Thoracic aorta (tissue), 2 donors: ENCODE results near the gene TNK1. TPM values are rescaled to one million over a fixed set of nuclear protein-coding genes. Genes with fewer than 3 reads are reported as not detected.

Experiments
- ATAC-seq: fragments of 150-250 bp; one replicate; pipeline ENCODE4 v1.8.0; 2017; ENCODE audit warnings: low read depth; ENCODE audit not compliant: insufficient number of reproducible peaks, low FRiP score
- DNase-seq: peaks from one replicate; pipeline ENCODE4 v3.0.0-alpha.2; 2020; ENCODE audit warnings: low spot score
- H3K27ac ChIP-seq, 2 donors: fragments of 200-600 bp; sonication (generic); 1 replicate in 1 of 2; 2 replicates in 1 of 2; pipeline ENCODE4 v1.5.1; 2016; ENCODE audit warnings: mild to moderate bottlenecking in 2 of 2, moderate library complexity in 2 of 2
- H3K27me3 ChIP-seq: fragments of 200-600 bp; sonication (generic); replicated peaks from 2 replicates; pipeline ENCODE4 v1.6.0; 2016; ENCODE audit warnings: mild to moderate bottlenecking; ENCODE audit not compliant: insufficient read depth
- H3K36me3 ChIP-seq: fragments of 200-600 bp; sonication (generic); one replicate; pipeline ENCODE4 v1.5.1; 2016
- H3K4me1 ChIP-seq, 2 donors: fragments of 200-600 bp; sonication (generic); 1 replicate in 1 of 2; 2 replicates in 1 of 2; pipeline versions ENCODE4 v1.5.1 to v1.6.0; 2016; ENCODE audit warnings: low read depth in 2 of 2, mild to moderate bottlenecking in 1 of 2; ENCODE audit not compliant: control insufficient read depth in 1 of 2
- H3K4me3 ChIP-seq: fragments of 200-600 bp; sonication (generic); 2 replicates; pipeline ENCODE4 v1.5.1; 2016; ENCODE audit warnings: mild to moderate bottlenecking
- H3K9me3 ChIP-seq: fragments of 200-600 bp; sonication (generic); 2 replicates; pipeline ENCODE4 v1.5.1; 2016
- total RNA-seq, 2 donors: library from RNA; depleted of rRNA; stranded (reverse); fragments of >200 nt; gene quantifications; one replicate each; pipeline versions ENCODE4 v1.1.0 to v1.2.3, GENCODE V29; 2016
- TF ChIP-seq, protein P1 (sequence below): fragments of 200-600 bp; sonication (generic); IDR thresholded peaks from one replicate; pipeline ENCODE4 v1.5.1; 2019; ENCODE audit warnings: antibody characterized with exemption

The TNK1 gene
- total RNA-seq, 2 donors from 2014 or later: 3.7 to 4.7 TPM

- peak overlapping the region; percentile 73 for H3K4me3 ChIP-seq
- H3K27ac ChIP-seq: no peak overlapping the region
Measured at GRCh38 chr17:7384489-7385081, 3.7 kb downstream of the TNK1 start.

GRCh38 chr17:7388856-7389255 is 8.0 kb downstream of the TNK1 start:
- H3K4me1 ChIP-seq: peaks cover 6 to 13% of the 10 kb centered on the region in 2 donors
- H3K4me3 ChIP-seq: no peak overlapping the region
- peaks cover 16% of the 10 kb centered on the region for H3K36me3 ChIP-seq
- H3K27ac ChIP-seq: no peak overlapping the region
- no peaks in the 10 kb centered on the region for H3K27me3 ChIP-seq
- TF ChIP-seq, protein P1, sequence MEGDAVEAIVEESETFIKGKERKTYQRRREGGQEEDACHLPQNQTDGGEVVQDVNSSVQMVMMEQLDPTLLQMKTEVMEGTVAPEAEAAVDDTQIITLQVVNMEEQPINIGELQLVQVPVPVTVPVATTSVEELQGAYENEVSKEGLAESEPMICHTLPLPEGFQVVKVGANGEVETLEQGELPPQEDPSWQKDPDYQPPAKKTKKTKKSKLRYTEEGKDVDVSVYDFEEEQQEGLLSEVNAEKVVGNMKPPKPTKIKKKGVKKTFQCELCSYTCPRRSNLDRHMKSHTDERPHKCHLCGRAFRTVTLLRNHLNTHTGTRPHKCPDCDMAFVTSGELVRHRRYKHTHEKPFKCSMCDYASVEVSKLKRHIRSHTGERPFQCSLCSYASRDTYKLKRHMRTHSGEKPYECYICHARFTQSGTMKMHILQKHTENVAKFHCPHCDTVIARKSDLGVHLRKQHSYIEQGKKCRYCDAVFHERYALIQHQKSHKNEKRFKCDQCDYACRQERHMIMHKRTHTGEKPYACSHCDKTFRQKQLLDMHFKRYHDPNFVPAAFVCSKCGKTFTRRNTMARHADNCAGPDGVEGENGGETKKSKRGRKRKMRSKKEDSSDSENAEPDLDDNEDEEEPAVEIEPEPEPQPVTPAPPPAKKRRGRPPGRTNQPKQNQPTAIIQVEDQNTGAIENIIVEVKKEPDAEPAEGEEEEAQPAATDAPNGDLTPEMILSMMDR: no peak
- no peaks in the 10 kb centered on the region for H3K9me3 ChIP-seq
- ATAC-seq (no peak), DNase-seq (no peak)

More at GRCh38 chr17:7384489-7385081, 3.7 kb downstream of the TNK1 start:
- Histone ChIP-seq H3K9me3 (no peaks in the 10 kb centered on the region), H3K27me3 (no peaks in the 10 kb centered on the region), H3K36me3 (peaks cover 2% of the 10 kb centered on the region), H3K4me1 (peaks cover 6 to 34% of the 10 kb centered on the region in 2 donors)
- no peak for DNase-seq
- TF ChIP-seq, protein P1: no peak
- ATAC-seq: no peak

DNA sequence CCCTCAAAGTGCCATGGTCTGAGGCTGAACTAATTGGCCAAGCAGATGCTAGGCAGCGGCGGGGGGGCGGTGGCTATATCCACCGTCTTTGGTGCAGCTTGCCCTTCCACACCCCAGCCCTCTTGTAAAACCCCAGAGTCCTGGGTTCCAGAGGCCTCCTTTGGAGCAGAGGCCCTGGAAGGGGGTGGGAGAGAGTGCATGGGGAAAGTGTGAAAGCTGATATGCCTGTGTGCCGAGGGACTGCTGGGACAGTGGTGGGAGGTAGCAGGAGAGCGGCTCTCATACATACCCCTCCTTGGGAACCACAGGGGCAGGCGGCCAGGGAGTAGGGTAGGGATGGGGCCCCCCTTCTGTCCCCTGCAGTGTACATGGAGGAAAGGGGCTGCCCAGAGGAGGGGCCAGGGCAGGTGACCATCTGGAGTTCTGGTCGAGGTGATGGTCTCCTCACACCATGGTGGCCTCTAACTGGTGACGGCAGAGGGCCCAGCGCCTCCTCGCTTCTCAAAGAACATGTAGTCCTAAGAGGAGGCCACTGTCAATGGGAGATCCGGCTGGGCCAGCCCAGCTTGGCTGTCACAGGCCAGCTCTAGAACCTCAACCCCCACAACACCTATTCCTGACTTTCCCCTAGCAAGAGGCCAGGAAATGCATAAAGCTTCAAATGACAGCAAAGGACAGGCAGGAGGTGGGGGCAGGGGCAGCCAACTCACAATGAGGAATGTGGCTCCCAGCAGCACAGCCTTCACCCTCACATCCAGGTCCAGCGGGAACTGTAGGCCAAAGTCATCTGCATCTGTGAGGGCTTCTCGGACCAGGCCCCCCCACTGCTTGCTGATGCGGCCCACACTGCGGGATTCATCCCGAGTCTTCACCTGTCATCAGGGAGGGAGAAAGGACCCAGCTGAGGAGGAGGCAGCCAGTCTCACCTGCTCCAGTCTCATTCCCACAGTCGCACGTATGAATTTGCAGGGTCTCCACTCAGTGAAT is 9.3 kb downstream of the TNK1 start:
- ATAC-seq (no peak), DNase-seq (no peak)
- Histone ChIP-seq H3K27me3 (no peaks in the 10 kb centered on the region), H3K9me3 (no peaks in the 10 kb centered on the region), H3K27ac (no peak overlapping the region), H3K4me1 (peaks cover 6 to 10% of the 10 kb centered on the region in 2 donors), H3K36me3 (peaks cover 16% of the 10 kb centered on the region), H3K4me3 (no peak overlapping the region)
- TF ChIP-seq, protein P1: no peak

DNA sequence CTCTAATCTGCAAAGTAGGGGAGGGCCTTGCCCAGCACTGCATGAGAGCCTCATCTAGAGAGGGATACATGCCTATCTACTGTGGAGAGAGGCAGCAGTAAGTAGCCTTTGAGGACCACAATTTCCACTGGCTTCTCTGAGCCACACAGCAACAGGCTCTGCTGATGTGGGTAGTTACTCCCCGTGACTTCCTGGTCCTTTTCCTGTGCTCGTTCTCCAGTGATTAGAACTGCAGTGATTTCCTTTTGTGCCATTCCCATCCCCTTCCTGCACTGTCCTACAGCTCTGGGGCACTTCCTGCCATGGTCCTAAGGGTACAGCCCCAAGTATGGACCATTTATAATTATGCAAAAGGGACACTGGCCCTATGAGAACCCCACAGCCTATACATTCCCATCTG is 10.4 kb downstream of the TNK1 start:
- ATAC-seq (no peak), DNase-seq (no peak)
- TF ChIP-seq, protein P1: no peak
- peaks cover 16% of the 10 kb centered on the region for H3K36me3 ChIP-seq
- H3K27ac ChIP-seq: no peak overlapping the region
- no peaks in the 10 kb centered on the region for H3K9me3 ChIP-seq
- H3K27me3 ChIP-seq: no peaks in the 10 kb centered on the region
- peaks cover 6 to 10% of the 10 kb centered on the region in 2 donors for H3K4me1 ChIP-seq
- no peak overlapping the region for H3K4me3 ChIP-seq
